ENCODE data around the gene PCCA. TPM values are rescaled to one million over a fixed set of nuclear protein-coding genes. Genes with fewer than 3 reads are reported as not detected.

The PCCA gene
- total RNA-seq, 1 donor from 2014 or later = 66.8 TPM

DNA sequence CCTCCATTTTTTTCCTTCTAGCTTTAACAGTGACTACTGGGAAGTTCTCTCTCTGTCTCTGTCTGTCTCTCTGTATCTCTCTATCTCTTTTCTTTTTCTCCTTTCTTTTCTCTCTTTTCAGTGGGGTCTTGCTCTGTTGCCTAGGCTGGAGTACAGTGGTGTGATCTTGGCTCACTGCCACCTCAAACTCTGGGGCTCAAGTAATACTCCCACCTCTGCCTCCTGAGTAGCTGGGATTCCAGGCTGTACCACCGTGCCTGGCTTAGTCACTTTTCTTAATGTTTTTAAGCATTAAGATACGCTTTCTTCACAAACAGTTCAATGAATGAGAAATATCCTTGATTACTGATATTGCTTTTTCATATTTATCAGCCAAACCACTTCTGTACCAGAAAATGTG lies 13.1 kb downstream of the PCCA start:
- Mint-ChIP-seq H3K9me3 (ENCODE audit: unreplicated experiment) (no peaks in the 10 kb centered on the region), H3K27me3 (ENCODE audit: unreplicated experiment) (no peaks in the 10 kb centered on the region), H3K36me3 (ENCODE audit: unreplicated experiment) (peaks cover 5% of the 10 kb centered on the region), H3K4me3 (ENCODE audit: unreplicated experiment) (no peak overlapping the region), H3K27ac (ENCODE audit: unreplicated experiment) (no peak overlapping the region), H3K4me1 (ENCODE audit: low read depth, unreplicated experiment) (peaks cover 12% of the 10 kb centered on the region)
- DNase-seq = no peak
- TF ChIP-seq, protein P1, sequence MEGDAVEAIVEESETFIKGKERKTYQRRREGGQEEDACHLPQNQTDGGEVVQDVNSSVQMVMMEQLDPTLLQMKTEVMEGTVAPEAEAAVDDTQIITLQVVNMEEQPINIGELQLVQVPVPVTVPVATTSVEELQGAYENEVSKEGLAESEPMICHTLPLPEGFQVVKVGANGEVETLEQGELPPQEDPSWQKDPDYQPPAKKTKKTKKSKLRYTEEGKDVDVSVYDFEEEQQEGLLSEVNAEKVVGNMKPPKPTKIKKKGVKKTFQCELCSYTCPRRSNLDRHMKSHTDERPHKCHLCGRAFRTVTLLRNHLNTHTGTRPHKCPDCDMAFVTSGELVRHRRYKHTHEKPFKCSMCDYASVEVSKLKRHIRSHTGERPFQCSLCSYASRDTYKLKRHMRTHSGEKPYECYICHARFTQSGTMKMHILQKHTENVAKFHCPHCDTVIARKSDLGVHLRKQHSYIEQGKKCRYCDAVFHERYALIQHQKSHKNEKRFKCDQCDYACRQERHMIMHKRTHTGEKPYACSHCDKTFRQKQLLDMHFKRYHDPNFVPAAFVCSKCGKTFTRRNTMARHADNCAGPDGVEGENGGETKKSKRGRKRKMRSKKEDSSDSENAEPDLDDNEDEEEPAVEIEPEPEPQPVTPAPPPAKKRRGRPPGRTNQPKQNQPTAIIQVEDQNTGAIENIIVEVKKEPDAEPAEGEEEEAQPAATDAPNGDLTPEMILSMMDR (IDR thresholded peaks at IDR 0.05; ENCODE audit: partially characterized antibody, unreplicated experiment) = no peak

DNA sequence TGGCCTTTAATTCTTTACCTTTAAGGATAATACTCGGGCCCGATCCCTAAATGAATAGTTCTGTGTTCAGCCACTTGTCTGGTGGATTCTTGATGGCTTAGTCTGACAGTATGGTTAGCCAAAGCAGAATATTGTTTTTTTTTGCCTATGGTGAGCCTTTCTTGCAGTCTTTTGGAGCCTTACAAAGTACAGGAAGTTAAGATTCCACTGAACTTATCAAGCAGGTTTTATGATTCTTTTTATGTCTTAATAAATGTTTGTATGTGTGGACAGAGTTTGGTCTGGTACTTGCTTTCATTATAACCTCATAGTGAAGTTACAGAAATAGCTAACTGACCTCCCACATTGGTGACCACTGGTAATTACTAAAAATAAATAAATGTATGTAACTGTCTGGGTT lies 17.1 kb downstream of the PCCA start:
- no peak overlapping the region for H3K4me3 Mint-ChIP-seq (ENCODE audit: unreplicated experiment)
- H3K36me3 Mint-ChIP-seq (ENCODE audit: unreplicated experiment) = peaks cover 5% of the 10 kb centered on the region
- H3K27me3 Mint-ChIP-seq (ENCODE audit: unreplicated experiment) = no peaks in the 10 kb centered on the region
- no peaks in the 10 kb centered on the region for H3K9me3 Mint-ChIP-seq (ENCODE audit: unreplicated experiment)
- no peak overlapping the region for H3K27ac Mint-ChIP-seq (ENCODE audit: unreplicated experiment)
- peaks cover 2% of the 10 kb centered on the region for H3K4me1 Mint-ChIP-seq (ENCODE audit: low read depth, unreplicated experiment)
- no peak for DNase-seq
- TF ChIP-seq, protein P1 (IDR thresholded peaks at IDR 0.05; ENCODE audit: partially characterized antibody, unreplicated experiment) = no peak

DNA sequence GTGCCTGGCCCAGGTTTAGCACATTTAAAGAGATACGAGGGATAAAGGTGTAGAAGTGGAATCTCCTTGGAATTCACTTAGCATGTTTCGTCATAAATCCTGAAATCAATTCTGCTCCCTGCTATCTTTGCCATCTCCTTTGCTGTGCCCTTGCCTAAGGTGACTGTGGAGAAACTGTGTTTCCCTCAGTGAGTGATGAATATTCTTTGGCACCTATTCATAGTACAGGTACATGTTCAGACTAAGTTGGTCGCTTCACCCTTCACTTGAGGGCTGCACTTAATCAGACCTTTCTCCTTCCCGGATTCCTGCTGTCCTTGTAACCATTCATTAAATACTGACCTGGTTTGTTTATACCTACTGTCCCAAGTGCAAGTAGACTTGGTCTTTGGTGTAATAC lies 17.8 kb downstream of the PCCA start:
- H3K27ac Mint-ChIP-seq (ENCODE audit: unreplicated experiment) = no peak overlapping the region
- H3K4me1 Mint-ChIP-seq (ENCODE audit: low read depth, unreplicated experiment) = peaks cover 2% of the 10 kb centered on the region
- no peaks in the 10 kb centered on the region for H3K9me3 Mint-ChIP-seq (ENCODE audit: unreplicated experiment)
- no peak overlapping the region for H3K4me3 Mint-ChIP-seq (ENCODE audit: unreplicated experiment)
- TF ChIP-seq, protein P1 (IDR thresholded peaks at IDR 0.05; ENCODE audit: partially characterized antibody, unreplicated experiment) = no peak
- no peak for DNase-seq
- H3K27me3 Mint-ChIP-seq (ENCODE audit: unreplicated experiment) = no peaks in the 10 kb centered on the region
- peaks cover 5% of the 10 kb centered on the region for H3K36me3 Mint-ChIP-seq (ENCODE audit: unreplicated experiment)

- H3K4me1 Mint-ChIP-seq (ENCODE audit: low read depth, unreplicated experiment) = no peaks in the 10 kb centered on the region
These were observed 20.1 kb downstream of the PCCA start for GRCh38 chr13:100108913-100109507.

GRCh38 chr13:100110269-100110668 lies 21.4 kb downstream of the PCCA start:
- no peak overlapping the region for H3K27ac Mint-ChIP-seq (ENCODE audit: unreplicated experiment)
- H3K36me3 Mint-ChIP-seq (ENCODE audit: unreplicated experiment) = no peaks in the 10 kb centered on the region
- no peaks in the 10 kb centered on the region for H3K27me3 Mint-ChIP-seq (ENCODE audit: unreplicated experiment)
- no peaks in the 10 kb centered on the region for H3K9me3 Mint-ChIP-seq (ENCODE audit: unreplicated experiment)
- H3K4me3 Mint-ChIP-seq (ENCODE audit: unreplicated experiment) = no peak overlapping the region
- DNase-seq = no peak
- TF ChIP-seq, protein P1 (IDR thresholded peaks at IDR 0.05; ENCODE audit: partially characterized antibody, unreplicated experiment) = no peak
- no peaks in the 10 kb centered on the region for H3K4me1 Mint-ChIP-seq (ENCODE audit: low read depth, unreplicated experiment)

More at GRCh38 chr13:100108913-100109507, 20.1 kb downstream of the PCCA start:
- Mint-ChIP-seq H3K27ac (ENCODE audit: unreplicated experiment) (no peak overlapping the region), H3K27me3 (ENCODE audit: unreplicated experiment) (no peaks in the 10 kb centered on the region), H3K4me3 (ENCODE audit: unreplicated experiment) (no peak overlapping the region), H3K9me3 (ENCODE audit: unreplicated experiment) (no peaks in the 10 kb centered on the region), H3K36me3 (ENCODE audit: unreplicated experiment) (peaks cover 1% of the 10 kb centered on the region)
- TF ChIP-seq, protein P1 (IDR thresholded peaks at IDR 0.05; ENCODE audit: partially characterized antibody, unreplicated experiment) = no peak
- no peak for DNase-seq

Measured in glutamatergic neuron (in vitro differentiated cells).